ENCODE data around the gene TBC1D10B.

TBC1D10B gene, protein sequence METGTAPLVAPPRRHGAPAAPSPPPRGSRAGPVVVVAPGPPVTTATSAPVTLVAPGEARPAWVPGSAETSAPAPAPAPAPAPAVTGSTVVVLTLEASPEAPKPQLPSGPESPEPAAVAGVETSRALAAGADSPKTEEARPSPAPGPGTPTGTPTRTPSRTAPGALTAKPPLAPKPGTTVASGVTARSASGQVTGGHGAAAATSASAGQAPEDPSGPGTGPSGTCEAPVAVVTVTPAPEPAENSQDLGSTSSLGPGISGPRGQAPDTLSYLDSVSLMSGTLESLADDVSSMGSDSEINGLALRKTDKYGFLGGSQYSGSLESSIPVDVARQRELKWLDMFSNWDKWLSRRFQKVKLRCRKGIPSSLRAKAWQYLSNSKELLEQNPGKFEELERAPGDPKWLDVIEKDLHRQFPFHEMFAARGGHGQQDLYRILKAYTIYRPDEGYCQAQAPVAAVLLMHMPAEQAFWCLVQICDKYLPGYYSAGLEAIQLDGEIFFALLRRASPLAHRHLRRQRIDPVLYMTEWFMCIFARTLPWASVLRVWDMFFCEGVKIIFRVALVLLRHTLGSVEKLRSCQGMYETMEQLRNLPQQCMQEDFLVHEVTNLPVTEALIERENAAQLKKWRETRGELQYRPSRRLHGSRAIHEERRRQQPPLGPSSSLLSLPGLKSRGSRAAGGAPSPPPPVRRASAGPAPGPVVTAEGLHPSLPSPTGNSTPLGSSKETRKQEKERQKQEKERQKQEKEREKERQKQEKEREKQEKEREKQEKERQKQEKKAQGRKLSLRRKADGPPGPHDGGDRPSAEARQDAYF

DNA sequence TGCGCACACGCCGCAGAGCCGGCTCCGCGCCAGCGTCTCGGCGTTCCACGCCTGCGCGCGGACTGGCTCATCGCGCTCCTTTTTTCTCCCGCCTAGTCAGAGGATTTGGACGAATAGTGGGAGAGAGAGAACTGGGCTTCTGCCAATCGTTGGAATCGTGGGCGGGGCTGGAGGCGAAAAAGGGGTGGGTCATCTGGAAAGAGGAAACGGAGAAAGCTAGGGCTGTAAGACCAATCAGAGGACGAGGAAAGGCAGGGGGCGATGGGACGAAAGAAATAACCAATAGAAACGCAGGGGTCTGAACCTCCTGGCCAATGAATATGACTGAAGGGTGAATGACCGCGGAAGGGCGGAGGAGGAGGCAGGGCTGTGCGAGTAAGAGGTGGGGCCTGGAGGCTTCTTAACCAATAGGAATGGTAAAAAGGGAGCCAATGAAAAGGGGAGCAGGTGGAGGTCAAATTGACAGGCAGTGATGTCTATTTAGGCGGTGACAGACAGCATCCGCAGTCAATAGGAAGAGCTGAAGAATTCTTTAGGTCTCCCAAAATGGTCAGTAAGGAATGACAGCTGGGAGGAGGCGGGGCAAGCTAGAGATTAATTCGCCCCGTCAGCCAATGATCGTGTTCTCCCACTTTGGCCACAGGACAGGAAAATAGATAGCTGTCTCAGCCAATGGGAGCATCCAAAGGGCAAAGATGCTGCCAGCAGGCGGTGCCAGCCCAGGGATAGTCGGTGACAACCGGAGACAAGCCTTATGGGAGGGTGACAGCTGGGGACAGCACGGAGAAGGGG, at the start of gene TBC1D10B:
TBC1D10B (minus strand) TSS at position 39 of the 792 bp plus-strand sequence. CDS start 311 bp downstream, outside the sequence.
- in situ Hi-C loops (cut with HindIII; ENCODE audit: low sequenced_read_pairs): loop anchor here (10.0 kb wide), 1 partner anchor 256 kb away; the partner anchor contains the start of gene GDPD3
- TF ChIP-seq, protein P1, sequence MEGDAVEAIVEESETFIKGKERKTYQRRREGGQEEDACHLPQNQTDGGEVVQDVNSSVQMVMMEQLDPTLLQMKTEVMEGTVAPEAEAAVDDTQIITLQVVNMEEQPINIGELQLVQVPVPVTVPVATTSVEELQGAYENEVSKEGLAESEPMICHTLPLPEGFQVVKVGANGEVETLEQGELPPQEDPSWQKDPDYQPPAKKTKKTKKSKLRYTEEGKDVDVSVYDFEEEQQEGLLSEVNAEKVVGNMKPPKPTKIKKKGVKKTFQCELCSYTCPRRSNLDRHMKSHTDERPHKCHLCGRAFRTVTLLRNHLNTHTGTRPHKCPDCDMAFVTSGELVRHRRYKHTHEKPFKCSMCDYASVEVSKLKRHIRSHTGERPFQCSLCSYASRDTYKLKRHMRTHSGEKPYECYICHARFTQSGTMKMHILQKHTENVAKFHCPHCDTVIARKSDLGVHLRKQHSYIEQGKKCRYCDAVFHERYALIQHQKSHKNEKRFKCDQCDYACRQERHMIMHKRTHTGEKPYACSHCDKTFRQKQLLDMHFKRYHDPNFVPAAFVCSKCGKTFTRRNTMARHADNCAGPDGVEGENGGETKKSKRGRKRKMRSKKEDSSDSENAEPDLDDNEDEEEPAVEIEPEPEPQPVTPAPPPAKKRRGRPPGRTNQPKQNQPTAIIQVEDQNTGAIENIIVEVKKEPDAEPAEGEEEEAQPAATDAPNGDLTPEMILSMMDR (IDR thresholded peaks at IDR 0.05; ENCODE audit: low read depth, low read length, missing control alignments): peak; percentile 15
- peak; percentile 100 for DNase-seq (ENCODE audit: low read depth)
- H3K4me3 ChIP-seq (ENCODE audit: low read depth, low read length): peak within 1 kb of the TSS; percentile 70

DNA sequence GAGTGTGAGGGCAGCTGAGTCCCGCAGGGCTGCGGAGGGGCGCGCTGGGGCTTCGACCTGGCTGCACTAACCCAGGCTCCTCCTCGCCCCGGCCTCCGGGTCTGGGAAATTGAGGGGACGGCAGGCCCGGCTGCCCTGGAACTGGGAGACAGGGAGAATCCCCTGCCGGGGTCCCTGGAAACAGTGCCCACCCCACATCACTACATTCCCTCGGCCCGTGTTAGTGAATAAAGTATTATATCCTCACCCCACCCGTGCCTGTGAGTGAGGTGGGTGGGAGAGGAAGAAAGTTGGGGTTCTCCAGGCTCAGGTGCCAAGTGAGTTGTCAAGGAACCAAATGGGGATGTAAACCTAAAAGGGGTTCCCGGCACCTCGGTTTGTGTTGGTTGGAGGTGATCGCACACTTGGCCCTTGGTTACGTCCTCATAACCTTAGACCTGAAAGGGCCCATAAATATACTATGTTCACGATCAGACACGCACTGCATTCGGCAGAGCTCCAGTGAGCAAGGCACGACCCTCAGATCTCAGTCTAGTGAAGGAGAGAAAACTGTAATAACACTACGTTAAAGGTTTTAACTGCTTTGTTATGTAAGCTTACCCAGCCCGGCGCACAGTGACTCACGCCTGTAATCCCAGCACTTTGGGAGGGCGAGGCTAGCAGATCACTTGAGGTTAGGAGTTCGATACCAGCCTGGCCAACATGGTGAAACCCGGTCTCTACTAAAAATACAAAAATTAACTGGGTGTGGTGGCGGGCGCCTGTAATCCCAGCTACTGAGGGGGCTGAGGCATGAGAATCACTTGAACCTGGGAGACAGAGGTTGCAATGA, 48.3 kb upstream of the TBC1D10B start:
- in situ Hi-C loops (cut with HindIII; ENCODE audit: low sequenced_read_pairs): no loop called here
- no peak for DNase-seq (ENCODE audit: low read depth)
- TF ChIP-seq, protein P1 (IDR thresholded peaks at IDR 0.05; ENCODE audit: low read depth, low read length, missing control alignments): no peak
- H3K4me3 ChIP-seq (ENCODE audit: low read depth, low read length): peak overlapping the region; percentile 51

DNA sequence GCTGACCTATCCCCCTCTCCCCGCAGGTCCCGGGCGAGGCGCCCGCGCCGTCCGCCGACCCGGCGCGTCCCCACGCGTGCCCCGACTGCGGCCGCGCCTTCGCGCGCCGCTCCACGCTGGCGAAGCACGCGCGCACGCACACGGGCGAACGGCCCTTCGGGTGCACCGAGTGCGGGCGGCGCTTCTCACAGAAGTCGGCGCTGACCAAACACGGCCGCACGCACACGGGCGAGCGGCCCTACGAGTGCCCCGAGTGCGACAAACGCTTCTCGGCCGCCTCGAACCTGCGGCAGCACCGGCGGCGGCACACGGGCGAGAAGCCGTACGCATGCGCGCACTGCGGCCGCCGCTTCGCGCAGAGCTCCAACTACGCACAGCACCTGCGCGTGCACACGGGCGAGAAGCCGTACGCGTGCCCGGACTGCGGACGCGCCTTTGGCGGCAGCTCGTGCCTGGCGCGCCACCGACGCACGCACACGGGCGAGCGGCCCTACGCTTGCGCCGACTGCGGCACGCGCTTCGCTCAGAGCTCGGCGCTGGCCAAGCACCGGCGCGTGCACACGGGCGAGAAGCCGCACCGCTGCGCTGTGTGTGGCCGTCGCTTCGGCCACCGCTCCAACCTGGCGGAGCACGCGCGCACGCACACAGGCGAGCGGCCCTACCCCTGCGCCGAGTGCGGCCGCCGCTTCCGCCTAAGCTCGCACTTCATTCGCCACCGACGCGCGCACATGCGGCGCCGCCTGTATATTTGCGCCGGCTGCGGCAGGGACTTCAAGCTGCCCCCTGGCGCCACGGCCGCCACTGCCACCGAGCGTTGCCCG, 47.4 kb upstream of the TBC1D10B start:
- peak; percentile 73 for DNase-seq (ENCODE audit: low read depth)
- TF ChIP-seq, protein P1 (IDR thresholded peaks at IDR 0.05; ENCODE audit: low read depth, low read length, missing control alignments): no peak
- in situ Hi-C loops (cut with HindIII; ENCODE audit: low sequenced_read_pairs): no loop called here
- H3K4me3 ChIP-seq (ENCODE audit: low read depth, low read length): peak overlapping the region; percentile 51

DNA sequence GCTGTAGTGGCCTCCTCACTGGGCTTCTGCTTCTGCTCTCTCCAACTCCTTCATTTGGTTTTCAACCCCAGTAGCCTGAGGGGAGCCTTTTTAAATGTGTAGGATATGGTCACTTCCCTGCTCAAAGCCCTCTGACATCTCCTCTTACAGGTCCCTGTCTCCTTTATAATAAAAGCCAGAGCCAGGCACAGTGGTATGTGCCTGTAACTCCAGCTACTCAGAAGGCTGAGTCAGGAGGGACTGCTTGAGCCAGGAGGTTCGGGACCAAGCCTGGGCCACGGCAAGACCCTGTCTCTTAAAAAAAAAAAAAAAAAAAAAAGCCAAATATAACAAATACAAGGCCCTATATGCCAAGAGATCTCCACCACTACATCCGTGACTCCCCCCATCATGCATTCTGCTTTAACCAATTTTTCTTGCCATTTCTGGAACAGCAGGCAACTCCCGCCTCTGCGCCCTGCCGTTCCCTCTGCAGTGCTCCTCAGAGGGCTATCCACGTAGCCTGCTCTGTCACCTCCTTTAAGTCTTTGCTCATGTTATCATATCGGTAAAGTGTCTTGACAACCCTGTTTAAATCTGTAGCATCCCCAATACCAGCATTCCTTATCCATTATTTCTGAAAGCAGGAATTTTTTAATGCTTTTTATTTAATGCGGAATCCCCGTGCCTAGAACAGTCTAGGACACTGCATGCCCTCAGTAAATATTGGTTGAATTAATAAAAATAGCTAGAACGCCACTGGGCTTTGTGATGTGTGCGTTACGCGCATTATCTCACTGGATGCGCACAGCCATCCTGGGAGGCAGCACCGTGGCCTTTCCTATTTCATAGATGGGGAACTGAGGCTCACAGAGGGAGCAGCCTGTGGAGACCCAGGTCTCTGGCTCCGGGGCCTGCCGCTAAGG, 46.6 kb upstream of the TBC1D10B start:
- in situ Hi-C loops (cut with HindIII; ENCODE audit: low sequenced_read_pairs): no loop called here
- TF ChIP-seq, protein P1 (IDR thresholded peaks at IDR 0.05; ENCODE audit: low read depth, low read length, missing control alignments): no peak
- no peak for DNase-seq (ENCODE audit: low read depth)
- H3K4me3 ChIP-seq (ENCODE audit: low read depth, low read length): peak overlapping the region; percentile 51

DNA sequence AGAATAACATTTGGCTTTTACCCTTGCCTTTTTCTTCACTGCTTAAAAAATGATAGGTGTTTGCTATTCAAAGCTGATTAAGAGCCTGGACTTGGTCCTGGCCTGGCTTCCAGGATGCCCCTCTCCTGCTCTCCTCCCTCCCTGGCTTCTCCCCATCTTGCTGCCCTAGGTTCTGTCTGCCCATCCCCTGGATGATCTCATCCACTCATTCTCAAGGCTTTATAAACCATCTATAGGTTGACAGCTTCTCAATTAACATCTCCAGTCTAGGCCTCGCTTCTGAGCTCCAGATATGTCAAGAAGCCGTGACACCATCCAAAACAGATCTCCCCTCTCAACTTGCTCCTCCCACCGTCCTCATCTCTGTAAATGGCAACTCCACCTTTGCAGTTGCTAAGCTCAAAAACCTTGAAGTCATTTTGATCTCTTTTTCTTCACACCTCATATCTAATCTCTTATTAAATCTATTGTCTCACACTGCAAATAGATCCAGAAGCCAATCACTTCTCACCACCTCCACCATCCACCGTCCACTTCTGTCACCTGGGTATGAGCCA, 45.8 kb upstream of the TBC1D10B start:
- TF ChIP-seq, protein P1 (IDR thresholded peaks at IDR 0.05; ENCODE audit: low read depth, low read length, missing control alignments): no peak
- H3K4me3 ChIP-seq (ENCODE audit: low read depth, low read length): no peak overlapping the region
- in situ Hi-C loops (cut with HindIII; ENCODE audit: low sequenced_read_pairs): no loop called here
- no peak for DNase-seq (ENCODE audit: low read depth)
